CD4-positive, alpha-beta T cell treated with Interleukin-15 for 1 hour (primary cell): ENCODE data around the gene MBTPS1.

Source experiments
- DNase-seq: peaks from one replicate; pipeline ENCODE4 v3.0.0-alpha.2; 2020

MBTPS1 gene

GRCh38 chr16:84096447-84097005 is 20.2 kb downstream of the MBTPS1 start:
- no peak for DNase-seq

GRCh38 chr16:84095466-84095865 is 21.3 kb downstream of the MBTPS1 start:
- no peak for DNase-seq

- DNase-seq, result no peak
Observed at GRCh38 chr16:84093879-84094270, 22.9 kb downstream of the MBTPS1 start.

- DNase-seq, result no peak
Observed at GRCh38 chr16:84093120-84093878, 23.4 kb downstream of the MBTPS1 start.

GRCh38 chr16:84091460-84091859 is 25.3 kb downstream of the MBTPS1 start:
- no peak for DNase-seq

GRCh38 chr16:84090211-84090610 is 26.5 kb downstream of the MBTPS1 start:
- DNase-seq, result no peak

- peak; percentile 61 for DNase-seq
Observed at GRCh38 chr16:84088695-84089395, 27.9 kb downstream of the MBTPS1 start.

GRCh38 chr16:84087466-84088151 is 29.1 kb downstream of the MBTPS1 start:
- no peak for DNase-seq

- no peak for DNase-seq
Observed at GRCh38 chr16:84087001-84087400, 29.7 kb downstream of the MBTPS1 start.

- DNase-seq, result no peak
Observed at GRCh38 chr16:84086341-84086740, 30.4 kb downstream of the MBTPS1 start.

- no peak for DNase-seq
Observed at GRCh38 chr16:84085773-84086172, 31.0 kb downstream of the MBTPS1 start.

GRCh38 chr16:84085271-84085667 is 31.5 kb downstream of the MBTPS1 start:
- no peak for DNase-seq

GRCh38 chr16:84084570-84085270 is 32.0 kb downstream of the MBTPS1 start:
- peak; percentile 68 for DNase-seq

- DNase-seq, result no peak
Observed at GRCh38 chr16:84082835-84083569, 33.7 kb downstream of the MBTPS1 start.

- no peak for DNase-seq
Observed at GRCh38 chr16:84082110-84082509, 34.6 kb downstream of the MBTPS1 start.

- no peak for DNase-seq
Observed at GRCh38 chr16:84081446-84081989, 35.2 kb downstream of the MBTPS1 start.

GRCh38 chr16:84080813-84081212 is 35.9 kb downstream of the MBTPS1 start:
- DNase-seq, result no peak

GRCh38 chr16:84080378-84080777 is 36.4 kb downstream of the MBTPS1 start:
- DNase-seq, result no peak

- DNase-seq, result no peak
Observed at GRCh38 chr16:84079664-84080063, 37.1 kb downstream of the MBTPS1 start.

- no peak for DNase-seq
Observed at GRCh38 chr16:84075376-84075775, 41.4 kb downstream of the MBTPS1 start.

GRCh38 chr16:84074721-84075120 is 42.0 kb downstream of the MBTPS1 start:
- no peak for DNase-seq

GRCh38 chr16:84072014-84072413 is 44.7 kb downstream of the MBTPS1 start:
- no peak for DNase-seq
